ENCODE data around the gene PPP2R5A. TPM values are rescaled to one million over a fixed set of nuclear protein-coding genes. Genes with fewer than 3 reads are reported as not detected.
"Not testable (repeated sequence)": the region's sequence is repeated elsewhere in the genome, so short reads cannot be mapped to it uniquely, and the experiment has no call there.

PPP2R5A gene
- total RNA-seq, 2 donors from 2014 or later: 52.1 to 52.4 TPM

DNA sequence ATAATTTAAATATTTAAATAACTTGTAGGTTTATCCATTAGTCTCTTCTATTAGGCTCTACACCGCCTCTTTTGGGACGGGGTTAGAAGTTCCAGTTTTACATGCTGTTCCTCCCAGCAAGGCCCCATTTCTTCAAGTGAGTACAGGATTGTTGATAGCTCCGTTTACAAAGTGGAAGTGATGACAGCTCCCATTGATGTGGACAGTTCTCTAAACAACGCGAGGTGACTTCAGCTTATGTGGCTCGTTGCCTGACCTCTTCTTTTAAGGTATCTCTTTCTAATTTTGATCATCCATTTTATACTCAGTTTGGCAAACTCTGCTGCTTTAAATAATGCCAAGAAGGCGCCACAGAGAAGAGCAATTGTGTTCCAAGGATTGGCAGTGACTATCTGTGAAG is 79.8 kb downstream of the PPP2R5A start:
- Mint-ChIP-seq H3K27ac (peak overlapping the region; percentile 72), H3K4me3 (no peak overlapping the region), H3K36me3 (ENCODE audit: low read depth) (peaks cover 14% of the 10 kb centered on the region), H3K27me3 (no peaks in the 10 kb centered on the region), H3K4me1 (peaks cover 9% of the 10 kb centered on the region)
- H3K9me3 ChIP-seq (ENCODE audit: control insufficient read depth, low read length, poor library complexity, severe bottlenecking): no peaks in the 10 kb centered on the region
- DNase-seq (no peak), ATAC-seq (no peak)

DNA sequence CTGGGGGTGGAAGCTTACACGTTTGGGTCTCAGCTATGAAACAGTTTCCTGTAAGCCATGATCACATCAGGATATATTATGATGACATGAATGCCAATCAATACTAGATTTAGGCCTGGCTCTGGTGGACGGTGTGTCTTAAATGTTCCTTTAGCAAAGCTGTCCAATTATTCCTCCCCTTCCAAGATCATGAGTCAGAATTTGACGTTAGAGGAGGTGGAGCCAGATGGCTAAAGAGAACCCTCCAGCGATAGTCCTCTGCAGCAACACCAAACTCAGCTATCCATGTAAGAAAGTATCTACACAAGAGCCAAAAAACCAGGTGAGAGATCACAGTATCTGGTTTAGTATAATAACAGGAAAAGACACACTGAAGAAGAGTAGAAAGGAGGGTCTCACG is 81.7 kb downstream of the PPP2R5A start:
- no peaks in the 10 kb centered on the region for H3K27me3 Mint-ChIP-seq
- H3K9me3 ChIP-seq (ENCODE audit: control insufficient read depth, low read length, poor library complexity, severe bottlenecking): no peaks in the 10 kb centered on the region
- H3K27ac Mint-ChIP-seq: peak overlapping the region; percentile 57
- peaks cover 7% of the 10 kb centered on the region for H3K4me1 Mint-ChIP-seq
- DNase-seq: no peak
- H3K4me3 Mint-ChIP-seq: peak overlapping the region; percentile 12
- H3K36me3 Mint-ChIP-seq (ENCODE audit: low read depth): peaks cover 10% of the 10 kb centered on the region
- no peak for ATAC-seq

DNA sequence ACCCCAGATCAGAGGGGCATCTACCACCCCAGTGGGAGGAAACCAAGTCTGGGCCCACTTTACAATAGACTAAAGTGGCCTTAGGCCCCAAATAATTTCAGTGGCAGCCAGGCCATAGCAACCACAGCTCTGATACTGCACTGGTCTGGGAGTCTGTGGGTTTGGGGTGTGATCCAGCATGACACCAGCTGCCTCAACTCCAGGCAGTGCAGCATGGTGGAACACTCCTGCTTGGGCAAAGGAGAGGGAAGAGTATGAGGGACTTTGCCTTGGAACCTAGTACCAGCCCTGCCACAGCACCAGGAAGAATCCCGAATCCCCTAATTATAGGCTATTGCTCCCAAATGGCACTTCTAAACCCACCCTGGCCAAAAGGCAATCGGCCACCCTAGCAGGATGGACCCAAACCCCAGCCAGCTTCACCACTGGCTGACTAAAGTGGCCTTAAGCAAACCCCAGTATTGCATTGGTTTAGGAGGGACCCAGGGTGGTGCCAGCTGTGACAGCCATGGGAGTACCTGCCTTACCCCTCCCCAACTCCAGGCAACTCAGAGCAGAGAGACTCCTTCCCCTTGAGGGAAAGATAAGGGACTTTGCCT is 82.4 kb downstream of the PPP2R5A start:
- peak overlapping the region; percentile 57 for H3K27ac Mint-ChIP-seq
- ATAC-seq: no peak

DNA sequence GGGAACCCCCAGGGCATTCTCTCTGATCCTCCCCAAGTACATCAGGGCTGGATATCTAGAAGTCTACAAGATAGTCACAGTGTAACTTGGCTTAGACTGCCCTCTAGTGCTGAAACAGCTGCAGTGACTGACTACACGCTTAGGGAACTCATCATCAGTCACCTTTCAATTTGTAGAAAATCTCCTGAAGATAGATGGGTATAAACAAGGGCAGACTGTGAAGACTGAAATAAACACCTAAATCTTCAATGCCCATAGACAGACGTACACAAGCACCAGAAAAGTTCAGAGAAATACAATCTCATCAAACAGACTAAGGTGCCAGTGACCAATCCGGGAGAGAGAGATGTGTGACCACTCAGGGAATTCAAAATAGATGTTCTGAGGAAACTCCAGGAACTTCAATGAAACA is 82.9 kb downstream of the PPP2R5A start:
- H3K27me3 Mint-ChIP-seq: no peaks in the 10 kb centered on the region
- H3K27ac Mint-ChIP-seq: peak overlapping the region; percentile 57
- ATAC-seq (peak; percentile 93), DNase-seq (peak in 1 of 3 donors; percentile 34)
- H3K4me3 Mint-ChIP-seq: no peak overlapping the region
- H3K4me1 Mint-ChIP-seq: peaks cover 7% of the 10 kb centered on the region
- peaks cover 10% of the 10 kb centered on the region for H3K36me3 Mint-ChIP-seq (ENCODE audit: low read depth)
- no peaks in the 10 kb centered on the region for H3K9me3 ChIP-seq (ENCODE audit: control insufficient read depth, low read length, poor library complexity, severe bottlenecking)

More for the DNA sequence above, 82.4 kb downstream of the PPP2R5A start:
- Mint-ChIP-seq H3K27me3 (no peaks in the 10 kb centered on the region), H3K36me3 (ENCODE audit: low read depth) (peaks cover 10% of the 10 kb centered on the region), H3K4me3 (no peak overlapping the region), H3K4me1 (peaks cover 7% of the 10 kb centered on the region)
- no peaks in the 10 kb centered on the region for H3K9me3 ChIP-seq (ENCODE audit: control insufficient read depth, low read length, poor library complexity, severe bottlenecking)
- DNase-seq: no peak

DNA sequence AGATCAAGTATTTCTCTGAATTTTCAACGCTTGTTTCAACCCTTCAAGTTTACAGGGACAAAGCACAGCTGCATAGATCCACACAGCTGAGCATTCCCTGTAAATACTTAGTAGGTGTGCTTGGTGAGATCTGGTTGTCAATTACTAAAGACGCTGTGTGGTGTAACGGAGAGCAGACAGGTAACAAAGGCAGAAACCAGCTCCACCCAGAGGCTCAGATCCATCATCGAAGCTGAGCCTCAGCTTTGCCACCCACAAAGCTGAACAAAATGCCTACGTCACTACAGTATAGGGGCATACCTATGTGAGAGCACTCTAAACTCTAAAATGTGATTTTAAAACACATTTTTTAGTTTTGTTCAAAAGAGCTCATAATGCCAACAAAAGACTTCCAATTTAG is 90.8 kb downstream of the PPP2R5A start:
- peaks cover 3% of the 10 kb centered on the region for H3K4me1 Mint-ChIP-seq
- H3K4me3 Mint-ChIP-seq: no peak overlapping the region
- H3K9me3 ChIP-seq (ENCODE audit: control insufficient read depth, low read length, poor library complexity, severe bottlenecking): no peaks in the 10 kb centered on the region
- ATAC-seq (no peak), DNase-seq (no peak)
- H3K36me3 Mint-ChIP-seq (ENCODE audit: low read depth): peaks cover 3% of the 10 kb centered on the region
- peak overlapping the region; percentile 11 for H3K27ac Mint-ChIP-seq
- H3K27me3 Mint-ChIP-seq: no peaks in the 10 kb centered on the region

DNA sequence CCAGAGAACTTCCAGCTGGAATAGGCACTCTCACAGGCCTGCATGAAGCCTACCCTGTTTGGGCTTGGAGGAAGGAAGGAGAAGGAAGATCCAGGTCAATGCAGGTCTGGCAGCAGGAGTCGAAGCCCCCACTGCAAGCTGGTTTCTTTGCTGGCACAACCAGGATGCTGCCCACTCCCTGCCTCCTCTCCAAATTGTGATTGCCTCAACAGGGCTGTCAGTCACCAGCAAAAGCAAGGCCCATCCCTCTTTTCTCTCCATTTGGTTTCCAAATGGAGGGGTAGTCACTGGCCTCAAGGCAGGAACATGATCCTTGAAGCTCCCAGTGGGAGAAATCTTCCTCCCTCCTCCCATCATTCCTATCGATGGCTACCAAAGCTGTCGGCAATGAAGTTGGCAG is 92.4 kb downstream of the PPP2R5A start:
- no peaks in the 10 kb centered on the region for H3K9me3 ChIP-seq (ENCODE audit: control insufficient read depth, low read length, poor library complexity, severe bottlenecking)
- DNase-seq: no peak
- ATAC-seq: no peak
- Mint-ChIP-seq H3K36me3 (ENCODE audit: low read depth) (peaks cover 3% of the 10 kb centered on the region), H3K27me3 (no peaks in the 10 kb centered on the region), H3K4me1 (peaks cover 3% of the 10 kb centered on the region), H3K27ac (no peak overlapping the region), H3K4me3 (no peak overlapping the region)

DNA sequence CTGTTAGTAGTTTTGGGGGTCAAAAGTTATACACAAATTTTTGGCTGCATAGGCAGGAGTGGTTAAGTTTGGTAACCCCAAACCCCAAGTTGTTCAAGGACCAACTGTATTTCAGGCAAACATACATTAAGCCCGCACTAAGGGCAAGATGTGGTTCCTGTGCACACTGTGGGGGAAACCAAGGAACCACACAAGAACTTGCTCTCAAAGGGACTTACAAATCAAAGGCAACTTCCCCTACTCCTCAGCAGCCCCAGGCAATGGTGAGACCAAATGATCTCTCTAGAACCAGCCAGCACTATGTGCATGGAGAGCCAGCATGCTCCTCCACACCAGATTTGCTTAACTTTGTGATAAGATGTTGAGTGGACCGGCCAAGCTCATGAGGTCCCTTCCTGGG is 94.2 kb downstream of the PPP2R5A start:
- no peaks in the 10 kb centered on the region for H3K9me3 ChIP-seq (ENCODE audit: control insufficient read depth, low read length, poor library complexity, severe bottlenecking)
- H3K4me3 Mint-ChIP-seq: no peak overlapping the region
- DNase-seq: no peak
- peaks cover 3% of the 10 kb centered on the region for H3K4me1 Mint-ChIP-seq
- peaks cover 8% of the 10 kb centered on the region for H3K36me3 Mint-ChIP-seq (ENCODE audit: low read depth)
- ATAC-seq: no peak
- H3K27ac Mint-ChIP-seq: no peak overlapping the region
- H3K27me3 Mint-ChIP-seq: no peaks in the 10 kb centered on the region

DNA sequence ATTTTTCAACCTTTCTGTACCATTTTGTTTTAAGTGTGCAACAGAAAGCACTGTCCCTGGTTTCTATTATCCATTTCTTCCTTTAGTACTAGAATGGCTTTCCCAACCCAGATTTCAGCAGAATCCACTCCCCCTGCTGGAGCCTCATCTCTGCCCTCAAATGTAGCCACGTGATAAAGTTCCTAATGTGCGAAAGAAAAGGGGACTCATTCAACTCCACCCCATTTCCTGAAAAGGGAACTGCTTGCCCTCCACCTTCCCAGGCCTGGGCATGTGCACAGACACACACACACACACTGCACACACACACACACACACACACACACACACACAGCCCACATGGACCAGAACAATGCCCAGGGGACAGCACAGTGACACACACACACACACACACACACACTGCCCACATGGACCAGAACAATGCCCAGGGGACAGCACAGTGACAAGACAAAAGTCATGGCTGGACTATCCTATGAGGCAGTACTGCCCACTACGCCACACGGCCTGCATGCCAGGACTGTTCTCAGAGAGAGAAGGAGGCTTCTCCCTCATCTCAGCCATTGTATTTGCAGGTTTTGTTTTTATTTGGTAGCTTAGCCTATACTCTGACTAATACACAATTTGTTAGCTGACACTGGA is 96.3 kb downstream of the PPP2R5A start:
- DNase-seq (no peak), ATAC-seq (no peak)
- H3K27me3 Mint-ChIP-seq: no peaks in the 10 kb centered on the region
- H3K4me1 Mint-ChIP-seq: peaks cover 9% of the 10 kb centered on the region
- H3K27ac Mint-ChIP-seq: peak overlapping the region; percentile 6
- H3K4me3 Mint-ChIP-seq: no peak overlapping the region
- H3K9me3 ChIP-seq (ENCODE audit: control insufficient read depth, low read length, poor library complexity, severe bottlenecking): no peaks in the 10 kb centered on the region
- H3K36me3 Mint-ChIP-seq (ENCODE audit: low read depth): peaks cover 17% of the 10 kb centered on the region

DNA sequence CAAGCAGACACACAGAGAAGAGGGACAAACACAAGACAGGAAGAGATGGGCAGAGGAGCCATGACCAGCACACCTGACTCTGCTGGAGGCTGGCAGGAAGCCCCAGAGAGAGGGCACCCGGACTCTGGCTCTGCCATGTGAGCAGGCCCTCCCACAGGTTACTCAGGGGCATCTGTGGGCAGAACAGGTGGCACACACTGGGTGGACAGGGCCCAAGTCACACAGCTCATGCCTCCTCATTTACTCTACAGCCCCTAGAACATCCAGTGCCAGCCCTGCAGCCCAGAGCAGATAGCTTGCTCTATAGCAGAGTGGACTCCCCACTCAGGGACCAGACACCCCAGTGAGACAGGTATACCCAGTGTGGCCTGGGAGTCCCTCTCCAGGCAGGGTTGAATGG is 100.8 kb downstream of the PPP2R5A start:
- peak overlapping the region; percentile 87 for H3K27ac Mint-ChIP-seq
- no peak for DNase-seq
- no peak for ATAC-seq
- peaks cover 19% of the 10 kb centered on the region for H3K36me3 Mint-ChIP-seq (ENCODE audit: low read depth)
- H3K27me3 Mint-ChIP-seq: no peaks in the 10 kb centered on the region
- peaks cover 7% of the 10 kb centered on the region for H3K4me1 Mint-ChIP-seq
- H3K4me3 Mint-ChIP-seq: no peak overlapping the region
- no peaks in the 10 kb centered on the region for H3K9me3 ChIP-seq (ENCODE audit: control insufficient read depth, low read length, poor library complexity, severe bottlenecking)

DNA sequence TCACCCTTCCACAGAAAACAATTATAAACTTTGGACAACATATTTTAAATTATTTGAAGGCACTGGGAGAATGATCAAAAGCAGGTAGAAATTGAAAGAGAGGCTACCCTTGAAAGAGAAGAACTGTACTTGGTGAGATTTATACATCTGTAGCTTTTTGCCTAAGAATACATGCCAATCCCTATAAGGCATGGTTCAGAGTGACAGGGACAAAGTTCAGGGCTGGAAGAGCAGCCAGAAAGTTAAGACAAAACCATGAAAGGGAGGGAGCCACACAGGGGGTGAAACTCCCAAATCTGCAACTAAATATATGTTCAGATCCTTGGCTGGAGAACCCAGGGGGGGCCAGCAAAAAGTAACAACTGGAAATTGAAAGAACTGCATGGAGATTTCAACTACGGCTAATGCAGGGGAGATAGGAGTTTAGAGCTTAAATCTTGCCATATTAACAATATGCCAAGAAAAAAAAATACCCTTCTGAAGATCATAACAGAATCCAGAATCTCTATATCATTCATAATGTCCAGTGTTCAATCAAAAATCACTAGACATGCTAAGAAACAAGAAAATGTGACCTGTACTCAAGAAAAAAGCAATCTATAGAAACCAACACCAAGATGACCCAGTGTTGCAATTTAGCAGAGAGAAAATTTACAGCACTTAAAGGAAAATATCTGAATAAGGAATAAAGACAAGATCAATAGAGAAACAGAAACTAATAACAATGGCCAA is 103.9 kb downstream of the PPP2R5A start:
- Mint-ChIP-seq H3K36me3 (ENCODE audit: low read depth) (peaks cover 19% of the 10 kb centered on the region), H3K4me1 (peaks cover 13% of the 10 kb centered on the region), H3K27ac (no peak overlapping the region), H3K4me3 (no peak overlapping the region), H3K27me3 (no peaks in the 10 kb centered on the region)
- H3K9me3 ChIP-seq (ENCODE audit: control insufficient read depth, low read length, poor library complexity, severe bottlenecking): no peaks in the 10 kb centered on the region
- no peak for DNase-seq
- ATAC-seq: no peak

DNA sequence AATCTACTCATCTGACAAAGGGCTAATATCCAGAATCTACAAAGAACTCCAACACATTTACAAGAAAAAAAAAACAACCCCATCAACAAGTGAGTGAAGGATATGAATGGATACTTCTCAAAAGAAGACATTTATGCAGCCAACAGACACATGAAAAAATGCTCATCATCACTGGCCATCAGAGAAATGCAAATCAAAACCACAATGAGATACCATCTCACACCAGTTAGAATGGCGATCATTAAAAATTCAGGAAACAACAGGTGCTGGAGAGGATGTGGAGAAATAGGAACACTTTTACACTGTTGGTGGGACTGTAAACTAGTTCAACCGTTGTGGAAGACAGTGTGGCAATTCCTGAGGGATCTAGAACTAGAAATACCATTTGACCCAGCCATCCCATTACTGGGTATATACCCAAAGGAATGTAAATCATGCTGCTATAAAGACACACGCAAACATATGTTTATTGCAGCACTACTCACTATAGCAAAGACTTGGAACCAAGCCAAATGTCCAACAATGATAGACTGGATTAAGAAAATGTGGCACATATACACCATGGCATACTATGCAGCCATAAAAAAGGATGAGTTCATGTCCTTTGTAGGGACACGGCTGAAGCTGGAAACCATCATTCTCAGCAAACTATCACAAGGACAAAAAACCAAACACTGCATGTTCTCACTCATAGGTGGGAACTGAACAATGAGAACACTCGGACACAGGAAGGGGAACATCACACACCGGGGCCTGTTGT is 110.6 kb downstream of the PPP2R5A start:
- H3K9me3 ChIP-seq (ENCODE audit: control insufficient read depth, low read length, poor library complexity, severe bottlenecking); H3K36me3 Mint-ChIP-seq (ENCODE audit: low read depth); ATAC-seq; DNase-seq; H3K27me3 Mint-ChIP-seq; H3K27ac Mint-ChIP-seq; H3K4me3 Mint-ChIP-seq: not testable (repeated sequence)
- H3K4me1 Mint-ChIP-seq: peaks cover 10% of the 10 kb centered on the region

DNA sequence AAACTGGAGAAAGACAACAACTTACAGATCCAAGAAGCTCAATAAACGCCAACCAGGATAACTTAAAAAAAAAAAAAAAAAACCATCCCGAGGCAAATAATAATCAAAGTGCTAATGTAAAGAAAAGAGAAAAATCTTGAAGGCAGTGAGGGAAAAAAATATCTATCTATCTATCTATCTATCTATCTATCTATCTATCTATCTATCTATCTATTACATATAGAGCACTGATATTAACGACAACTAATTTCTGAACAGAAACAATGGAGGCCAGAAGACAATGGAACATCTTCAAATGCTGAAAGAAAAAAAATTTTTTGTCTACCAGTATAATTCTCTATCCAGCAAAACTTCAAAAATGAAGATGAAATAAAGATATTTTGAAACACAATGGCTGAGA is 111.4 kb downstream of the PPP2R5A start:
- H3K4me3 Mint-ChIP-seq: no peak overlapping the region
- no peak for DNase-seq
- H3K27me3 Mint-ChIP-seq: no peaks in the 10 kb centered on the region

DNA sequence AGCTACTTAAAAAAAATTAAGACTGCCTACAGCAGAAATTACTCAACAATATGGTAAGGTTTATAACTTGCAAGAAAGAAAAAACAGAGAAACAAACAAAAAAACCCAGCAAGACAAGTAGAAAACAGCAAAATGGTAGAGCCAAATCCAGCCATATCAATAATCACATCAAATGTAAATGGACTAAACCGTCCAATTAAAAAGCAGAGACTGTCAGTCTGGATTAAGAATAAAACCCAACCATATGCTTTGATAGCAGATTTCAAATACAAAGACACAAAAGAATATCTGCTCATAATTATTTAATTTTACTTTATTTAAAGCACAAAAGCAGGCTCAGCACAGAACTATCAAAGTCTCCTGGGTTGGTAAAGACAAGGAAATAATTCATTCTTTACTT is 112.0 kb downstream of the PPP2R5A start:
- ATAC-seq (no peak), DNase-seq (no peak)
- H3K27ac Mint-ChIP-seq: no peak overlapping the region
- peaks cover 10% of the 10 kb centered on the region for H3K4me1 Mint-ChIP-seq
- no peak overlapping the region for H3K4me3 Mint-ChIP-seq
- H3K9me3 ChIP-seq (ENCODE audit: control insufficient read depth, low read length, poor library complexity, severe bottlenecking): peaks cover 7% of the 10 kb centered on the region
- no peaks in the 10 kb centered on the region for H3K27me3 Mint-ChIP-seq
- peaks cover 5% of the 10 kb centered on the region for H3K36me3 Mint-ChIP-seq (ENCODE audit: low read depth)

More for the DNA sequence above, 111.4 kb downstream of the PPP2R5A start:
- no peak overlapping the region for H3K27ac Mint-ChIP-seq
- H3K36me3 Mint-ChIP-seq (ENCODE audit: low read depth): peaks cover 5% of the 10 kb centered on the region
- no peak for ATAC-seq
- peaks cover 10% of the 10 kb centered on the region for H3K4me1 Mint-ChIP-seq
- H3K9me3 ChIP-seq (ENCODE audit: control insufficient read depth, low read length, poor library complexity, severe bottlenecking): peaks cover 7% of the 10 kb centered on the region

Measured in T-helper 17 cell (primary cell).